Renal pelvis (tissue), 4 donors: Measurements from ENCODE around the gene UST. TPM values are rescaled to one million over a fixed set of nuclear protein-coding genes. Genes with fewer than 3 reads are reported as not detected.
"Not testable (repeated sequence)": the region's sequence is repeated elsewhere in the genome, so short reads cannot be mapped to it uniquely, and the experiment has no call there.

Experiments
- DNase-seq: peaks from one replicate; pipeline ENCODE4 v3.0.0-alpha.2; 2013
- polyA plus RNA-seq, 3 donors: library from polyadenylated mRNA; unstranded; fragments of 120-200 nt; gene quantifications; one replicate each; pipeline ENCODE4 v1.2.1, GENCODE V29; 2013; ENCODE audit not compliant: insufficient read length in 3 of 3

The UST gene
- polyA plus RNA-seq, 3 donors, result 8.2 to 11.3 (median 10.9) TPM

DNA sequence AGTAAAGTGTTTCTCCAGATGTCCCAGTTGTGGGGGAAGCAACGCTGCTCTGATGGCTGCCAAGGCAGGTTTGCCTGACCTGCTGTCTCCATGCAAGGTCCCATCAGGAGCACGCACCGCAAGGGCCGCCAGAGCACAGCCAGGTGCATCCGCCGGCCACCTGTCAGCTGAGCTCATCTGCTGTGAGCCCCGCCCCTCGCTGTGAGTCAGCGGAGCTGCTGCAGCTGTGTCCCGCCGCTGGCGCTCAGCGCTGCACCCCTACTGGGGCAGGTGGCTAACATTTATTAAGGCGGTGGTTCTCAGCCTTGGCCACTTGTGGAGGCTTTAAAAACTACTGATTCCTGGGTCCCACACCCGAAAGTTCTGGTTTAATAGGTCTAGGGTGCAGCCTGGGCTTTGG lies 225.7 kb downstream of the UST start:
- peak; percentile 53 for DNase-seq

DNA sequence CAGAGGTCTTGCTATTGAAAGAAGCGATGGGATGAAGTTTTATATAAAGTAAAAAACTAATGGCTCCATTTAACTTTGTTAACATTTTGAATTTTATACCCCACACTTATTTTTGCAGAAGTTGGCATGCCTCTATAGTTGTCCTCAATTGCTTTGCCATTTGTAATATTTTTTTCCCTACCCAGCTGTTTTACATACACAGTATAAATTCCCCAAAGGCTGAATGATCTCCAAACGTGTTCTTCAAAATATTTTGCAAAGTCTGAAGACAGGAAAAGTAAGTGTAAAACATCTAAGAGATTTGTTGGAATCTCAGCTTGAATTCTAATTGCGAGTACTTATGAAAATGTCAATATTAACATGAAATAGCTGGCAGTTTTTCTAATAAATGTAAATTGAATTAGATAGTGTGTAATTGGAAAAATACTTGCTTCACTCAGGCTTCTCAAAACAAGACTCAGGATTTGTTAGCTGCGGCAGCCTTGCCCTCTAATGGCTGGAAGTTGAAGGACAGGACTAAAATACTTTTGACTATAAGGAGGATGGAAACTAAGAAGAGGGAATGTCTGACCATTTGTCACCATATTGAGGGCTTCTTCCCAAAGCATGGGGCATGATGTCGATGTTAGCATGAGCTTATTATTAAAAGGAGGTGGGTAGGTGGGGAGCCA lies 226.8 kb downstream of the UST start:
- peak; percentile 22 for DNase-seq

DNA sequence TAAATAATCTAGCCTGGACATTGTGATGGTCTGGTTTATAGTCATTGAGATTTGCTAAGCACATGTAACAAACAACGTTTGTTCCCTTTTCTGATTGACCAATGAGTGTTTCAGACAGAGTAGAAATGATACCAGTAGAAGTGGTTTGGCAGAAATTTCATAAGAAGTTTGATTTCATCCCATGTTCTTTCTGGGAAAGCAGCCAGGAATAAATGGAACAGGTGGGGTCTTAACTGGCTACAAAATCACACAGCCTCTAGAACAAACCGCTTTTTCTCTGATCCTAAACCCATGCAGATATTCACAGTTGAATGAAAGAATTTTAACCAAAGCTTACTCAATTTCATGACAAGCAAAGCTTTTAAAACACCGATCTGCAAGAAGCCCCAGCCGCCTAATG lies 227.5 kb downstream of the UST start:
- no peak for DNase-seq

DNA sequence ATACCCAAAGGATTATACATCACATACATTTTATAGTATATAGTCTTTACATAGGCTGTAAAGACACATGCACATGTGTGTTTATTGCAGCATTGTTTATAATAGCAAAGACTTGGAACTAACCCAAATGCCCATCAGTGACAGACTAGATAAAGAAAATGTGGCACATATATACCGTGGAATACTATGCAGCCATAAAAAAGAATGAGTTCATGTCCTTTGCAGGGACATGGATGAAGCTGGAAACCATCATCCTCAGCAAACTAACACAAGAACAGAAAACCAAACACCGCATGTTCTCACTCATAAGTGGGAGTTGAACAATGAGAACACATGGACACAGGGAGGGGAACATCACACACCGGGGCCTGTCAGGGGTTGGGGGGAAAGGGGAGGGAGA lies 231.5 kb downstream of the UST start:
- DNase-seq, result not testable (repeated sequence)

DNA sequence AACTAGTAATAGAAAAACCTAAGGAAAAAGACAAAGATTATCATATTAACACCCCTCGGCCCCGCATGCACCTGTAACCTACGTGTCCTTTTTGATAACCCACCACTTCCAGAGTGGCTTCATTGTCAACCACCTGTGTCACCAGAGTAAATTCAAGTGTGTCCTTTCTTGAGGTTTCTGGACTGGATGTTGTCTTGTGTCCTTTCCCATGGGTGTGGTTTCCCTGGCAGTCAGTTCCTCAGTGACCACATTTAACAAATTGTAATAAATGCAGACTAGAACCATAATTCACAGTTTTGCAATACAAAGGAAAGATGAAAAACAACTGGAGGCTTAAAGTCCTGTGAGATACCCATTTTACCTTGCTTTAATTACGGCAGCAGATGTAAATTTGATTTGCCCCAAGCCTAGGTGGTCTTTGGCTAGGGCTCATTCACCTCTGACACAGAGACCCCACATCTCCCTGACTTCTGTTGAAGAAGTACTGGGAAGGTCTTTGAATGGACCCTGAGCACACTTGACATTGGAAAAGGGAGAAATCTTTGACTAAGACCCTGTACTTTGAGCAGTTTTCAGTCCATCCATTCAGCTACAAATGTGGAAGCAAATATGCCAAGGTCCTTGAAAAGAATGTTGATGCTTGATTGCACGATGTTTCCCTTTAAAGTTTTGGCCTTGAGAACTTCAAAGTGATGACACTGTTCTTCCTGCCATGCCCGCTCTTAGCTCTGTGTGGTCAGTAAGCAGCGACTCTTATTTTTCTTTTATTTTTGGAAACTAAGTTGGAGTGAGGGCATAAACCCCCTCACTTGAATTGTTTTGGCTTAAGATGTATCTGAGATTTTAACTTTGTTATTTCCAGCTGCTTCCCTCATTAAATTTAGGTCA lies 232.4 kb downstream of the UST start:
- no peak for DNase-seq

DNA sequence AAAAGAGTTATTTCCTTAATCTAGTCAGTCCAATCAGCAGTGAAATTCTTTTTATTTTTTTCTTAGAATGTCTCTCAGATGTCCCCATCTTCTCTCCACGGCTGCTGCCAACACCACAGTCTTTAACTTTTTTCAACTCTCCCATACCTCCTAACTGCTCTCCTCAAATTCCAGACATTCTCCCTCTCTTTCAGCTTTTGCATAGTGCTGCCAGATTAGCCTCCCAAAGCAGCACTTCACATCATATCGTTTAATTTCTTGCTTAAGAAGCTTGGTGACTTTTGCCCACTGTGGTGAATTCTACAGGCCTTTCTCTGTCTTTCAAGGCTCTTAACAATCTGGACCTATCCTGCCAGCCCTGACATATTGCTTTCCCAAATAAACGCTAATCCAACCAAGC lies 233.4 kb downstream of the UST start:
- no peak for DNase-seq

DNA sequence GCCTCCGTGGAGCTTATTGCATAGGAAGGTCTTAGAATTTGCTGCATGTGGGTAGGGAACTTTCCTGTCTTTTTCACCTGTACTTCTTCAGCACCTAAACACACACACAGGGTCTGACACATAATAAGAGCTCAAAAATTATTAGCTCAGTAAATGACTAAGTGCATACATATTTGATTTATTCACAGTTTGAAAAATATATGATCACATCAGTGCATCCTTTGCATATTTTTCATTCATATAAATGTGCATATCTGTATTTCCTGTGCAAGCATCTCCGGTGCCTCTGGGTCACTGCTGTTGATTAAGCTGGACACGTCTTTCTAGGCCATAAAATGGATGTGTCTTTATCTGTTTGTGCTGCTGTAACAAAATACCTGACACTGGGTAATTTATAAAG lies 234.7 kb downstream of the UST start:
- DNase-seq, result no peak

DNA sequence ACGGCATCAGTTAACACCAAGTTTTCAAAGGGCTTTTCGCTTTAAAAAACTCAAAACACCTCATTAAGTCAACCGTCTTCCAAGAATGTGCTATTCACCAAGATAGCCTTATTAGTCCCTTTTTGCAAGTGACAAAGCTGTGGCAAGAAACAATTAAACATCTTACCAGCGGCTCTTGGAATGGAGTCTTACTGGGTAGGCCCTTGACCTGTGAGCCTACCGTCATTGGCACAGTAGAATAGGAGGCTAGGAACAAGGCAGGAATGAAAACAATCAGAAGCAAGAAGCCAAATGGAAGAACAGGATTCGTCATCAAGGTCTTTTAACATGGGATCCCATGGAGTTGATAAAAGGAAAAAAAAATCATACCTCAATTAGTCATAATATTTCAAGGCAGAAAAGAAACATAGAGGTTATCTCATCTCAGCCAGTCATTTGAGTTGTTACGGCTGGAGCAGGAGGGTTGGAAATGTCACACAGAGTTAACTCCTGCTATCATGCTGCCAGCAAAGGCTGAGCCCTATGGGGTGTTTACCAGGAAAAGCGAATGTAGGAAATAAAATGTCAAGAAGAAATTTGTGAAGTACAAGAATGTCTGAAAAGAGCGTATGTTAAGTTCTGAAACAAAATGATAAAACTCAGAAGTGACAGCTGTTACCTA lies 236.4 kb downstream of the UST start:
- no peak for DNase-seq

DNA sequence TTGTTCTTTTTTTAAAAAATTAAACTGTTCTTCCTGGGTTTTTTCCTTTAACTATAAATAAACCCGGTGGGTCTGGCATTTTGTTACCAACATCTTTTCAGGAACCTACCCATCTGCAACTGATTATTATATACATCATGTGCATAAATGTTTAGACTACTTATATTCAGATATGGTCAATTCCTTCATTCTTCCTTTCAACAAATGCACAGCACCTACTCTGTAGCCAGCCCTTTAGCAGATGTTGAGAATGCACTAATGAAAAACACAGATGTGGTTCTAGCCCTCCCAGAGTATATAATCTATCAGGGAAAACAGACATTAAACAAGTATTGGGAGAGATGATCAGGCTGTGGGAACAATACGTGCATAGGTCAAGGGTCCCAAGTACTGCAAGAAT lies 237.1 kb downstream of the UST start:
- DNase-seq, result no peak

DNA sequence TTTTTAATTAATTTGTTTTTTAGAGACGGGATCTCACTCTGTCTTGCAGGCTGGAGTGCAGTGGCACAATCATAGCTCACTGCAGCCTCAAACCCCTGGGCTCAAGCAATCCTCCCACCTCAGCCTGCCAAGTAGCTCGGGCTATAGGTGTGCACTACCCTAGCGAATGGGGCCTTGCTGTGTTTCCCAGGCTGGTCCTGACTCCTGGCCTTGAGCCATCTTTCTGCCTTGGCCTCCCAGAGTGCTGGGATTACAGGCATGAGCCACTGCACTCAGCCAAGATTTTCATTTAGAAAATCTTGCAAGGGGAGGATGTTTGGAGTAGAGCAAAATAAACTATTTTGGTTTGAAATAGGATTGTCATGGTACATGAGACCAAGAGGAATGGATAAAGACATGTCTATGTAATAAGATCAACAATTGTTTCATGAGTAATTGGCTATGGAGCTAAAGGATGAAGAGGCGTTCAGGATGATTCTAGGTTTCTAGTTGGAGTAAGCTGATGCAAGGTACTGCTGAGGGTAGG lies 237.8 kb downstream of the UST start:
- no peak for DNase-seq

DNA sequence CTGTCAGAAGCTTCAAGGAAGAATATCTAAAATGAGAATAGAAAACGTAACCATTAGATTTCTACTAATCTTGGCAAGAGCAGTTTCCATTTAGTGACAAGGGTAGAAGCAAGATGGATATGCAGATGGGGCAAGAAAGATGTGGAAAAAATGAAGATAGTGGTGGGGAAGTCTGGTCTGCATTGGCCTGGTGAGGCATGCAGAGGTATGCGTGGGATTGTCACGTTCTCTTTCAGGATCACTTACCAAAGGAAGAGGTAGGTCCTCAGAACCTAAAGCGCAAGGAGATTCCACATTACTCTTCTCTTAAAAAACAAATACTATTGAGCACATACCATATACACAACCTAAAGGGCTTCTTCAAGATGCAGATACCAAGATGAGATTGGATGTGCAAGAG lies 238.7 kb downstream of the UST start:
- no peak for DNase-seq

DNA sequence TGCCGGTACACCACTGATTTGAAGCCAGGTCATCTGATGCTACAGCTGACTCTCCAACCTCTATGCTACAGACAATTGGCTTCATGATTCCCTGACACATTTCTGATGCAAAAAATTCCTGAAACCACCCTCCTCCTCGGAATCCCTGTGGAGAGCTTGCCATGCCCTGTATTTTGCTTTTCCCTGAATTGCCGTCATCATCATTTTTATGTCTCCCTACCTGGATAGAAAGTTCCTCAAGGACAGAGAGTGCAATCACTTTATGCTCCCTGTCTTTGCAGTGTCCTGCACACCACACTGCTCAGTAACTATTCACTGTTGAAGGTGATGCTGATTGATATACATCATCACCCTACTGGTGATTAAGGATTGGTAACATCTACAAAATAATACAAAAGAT lies 239.8 kb downstream of the UST start:
- no peak for DNase-seq

DNA sequence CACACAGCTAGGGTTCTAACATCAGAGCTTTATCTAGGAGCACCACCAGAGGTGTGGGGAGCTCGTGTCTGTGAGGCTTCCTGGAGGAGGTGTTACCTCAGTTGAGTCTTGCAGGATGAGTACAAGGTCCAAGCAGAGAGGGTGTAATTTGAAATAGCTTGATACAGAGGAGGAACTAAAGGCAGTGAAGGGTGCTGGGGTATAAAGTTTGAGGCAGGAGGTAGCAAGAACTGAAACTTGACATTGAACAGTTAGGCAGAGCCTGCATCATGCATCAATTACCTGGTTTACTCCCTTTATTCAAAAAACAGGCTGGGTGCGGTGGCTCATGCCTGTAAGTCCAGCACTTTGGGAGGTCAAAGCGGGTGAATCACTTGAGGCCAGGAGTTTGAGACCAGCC lies 241.2 kb downstream of the UST start:
- no peak for DNase-seq

DNA sequence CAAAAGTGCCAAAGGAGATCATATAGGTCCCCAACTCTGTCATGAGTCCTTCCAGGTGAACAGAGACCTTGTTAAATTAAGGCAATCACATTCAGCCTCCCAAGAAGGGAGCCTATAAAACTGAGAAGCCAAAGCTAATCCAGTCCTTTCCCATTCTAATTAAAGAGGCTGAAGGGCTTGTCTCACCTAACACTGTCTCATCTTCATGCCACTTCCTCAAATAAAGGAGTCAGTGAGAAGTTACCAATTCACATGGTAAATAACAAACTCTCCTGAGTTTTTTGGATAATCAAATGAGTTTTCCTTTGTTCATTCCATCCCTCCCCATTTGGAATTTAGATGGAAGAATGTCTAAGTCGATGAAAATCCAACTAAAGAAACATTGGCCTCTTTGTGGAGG lies 242.8 kb downstream of the UST start:
- no peak for DNase-seq

DNA sequence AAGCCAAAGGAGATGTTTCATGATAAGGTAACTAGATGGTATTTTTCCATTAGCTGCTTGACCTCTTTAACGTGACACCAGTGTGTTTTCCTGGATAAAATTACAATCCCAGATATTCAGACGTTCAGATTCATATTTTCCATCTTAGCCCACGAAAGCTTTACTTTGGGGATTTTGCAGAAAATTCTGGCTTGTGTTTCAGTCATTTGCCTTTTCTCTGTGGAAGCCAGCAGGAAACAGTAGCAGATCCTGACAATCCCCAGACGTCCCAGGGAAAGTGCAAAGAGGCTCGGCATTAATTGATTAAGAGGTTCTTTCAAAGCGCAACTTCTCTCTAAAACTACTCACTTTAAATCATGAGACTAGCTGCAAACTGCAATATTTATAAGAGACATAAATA lies 243.6 kb downstream of the UST start:
- DNase-seq, result no peak

DNA sequence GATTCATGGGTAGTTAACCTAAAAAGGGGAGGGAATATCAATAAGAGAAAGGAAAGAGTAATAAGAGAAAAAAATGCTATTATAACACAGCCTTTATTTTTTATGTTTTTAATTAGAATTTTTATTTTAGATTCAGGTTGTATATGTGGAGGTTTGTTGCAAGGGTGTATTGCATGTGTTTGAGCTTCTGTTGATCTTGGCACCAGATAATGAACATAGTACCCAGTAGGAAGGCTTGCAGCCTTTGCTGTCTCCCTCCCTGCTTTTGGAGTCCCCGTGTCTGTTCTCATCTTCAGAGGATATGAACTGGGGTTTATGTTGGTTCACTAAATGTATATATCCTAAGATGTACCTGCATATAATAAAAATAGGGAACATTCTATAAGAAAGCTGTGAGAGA lies 250.0 kb downstream of the UST start:
- DNase-seq, result no peak

DNA sequence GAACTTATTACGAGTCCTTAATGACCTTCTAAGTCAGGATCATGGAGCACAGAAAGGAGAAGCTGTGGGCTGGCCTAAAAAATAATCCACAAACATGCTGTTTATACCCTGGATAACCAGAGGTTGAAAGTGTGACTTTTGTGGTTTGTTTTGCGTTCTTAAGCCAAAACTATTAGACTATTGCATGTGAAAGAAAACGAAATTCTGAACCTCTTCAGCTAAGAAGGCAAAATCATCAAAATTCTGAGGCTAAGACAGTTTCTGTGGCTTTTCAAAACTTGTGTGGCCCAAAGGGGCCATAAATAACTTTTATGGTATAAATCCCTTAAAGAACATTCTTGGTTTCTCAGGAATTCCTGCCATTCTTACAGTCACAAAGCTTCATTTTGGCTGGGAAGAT lies 251.0 kb downstream of the UST start:
- DNase-seq, result peak; percentile 52

DNA sequence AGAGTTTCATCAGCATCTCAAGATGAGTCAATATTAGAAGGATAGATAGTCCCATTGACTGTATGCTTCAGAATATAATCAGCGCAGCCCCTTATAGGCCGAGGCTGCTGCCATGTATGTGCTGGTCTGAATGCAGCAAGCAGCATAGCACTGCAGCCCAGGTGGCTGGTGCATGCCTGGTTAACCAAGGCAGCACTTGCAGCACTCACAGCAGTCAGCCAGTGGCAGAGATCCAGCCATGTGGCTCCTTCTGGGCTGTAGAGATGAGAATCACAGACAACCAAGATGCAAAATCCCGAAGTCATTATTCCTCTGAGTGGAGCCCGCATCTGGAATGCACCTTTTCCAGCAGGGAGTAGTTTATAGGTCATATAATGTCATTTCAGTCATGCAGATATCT lies 251.9 kb downstream of the UST start:
- no peak for DNase-seq

DNA sequence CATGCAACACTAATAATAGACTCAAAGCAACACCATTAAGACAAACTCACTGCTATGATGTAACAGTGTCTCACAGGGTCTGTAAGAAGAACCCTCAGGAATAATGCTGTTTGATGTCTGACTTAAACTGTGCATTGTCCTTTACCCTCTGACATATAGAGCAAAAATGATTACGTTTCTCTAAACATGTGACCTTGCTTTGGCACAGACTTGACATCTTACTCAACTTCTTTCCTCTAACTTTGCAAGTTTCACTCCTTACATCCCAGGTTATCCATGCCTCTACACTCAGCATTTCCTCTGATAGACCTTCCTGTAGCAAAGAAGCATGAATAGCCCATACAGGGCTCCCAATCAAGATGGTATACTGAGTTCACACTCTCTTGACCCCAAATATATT lies 252.7 kb downstream of the UST start:
- no peak for DNase-seq

DNA sequence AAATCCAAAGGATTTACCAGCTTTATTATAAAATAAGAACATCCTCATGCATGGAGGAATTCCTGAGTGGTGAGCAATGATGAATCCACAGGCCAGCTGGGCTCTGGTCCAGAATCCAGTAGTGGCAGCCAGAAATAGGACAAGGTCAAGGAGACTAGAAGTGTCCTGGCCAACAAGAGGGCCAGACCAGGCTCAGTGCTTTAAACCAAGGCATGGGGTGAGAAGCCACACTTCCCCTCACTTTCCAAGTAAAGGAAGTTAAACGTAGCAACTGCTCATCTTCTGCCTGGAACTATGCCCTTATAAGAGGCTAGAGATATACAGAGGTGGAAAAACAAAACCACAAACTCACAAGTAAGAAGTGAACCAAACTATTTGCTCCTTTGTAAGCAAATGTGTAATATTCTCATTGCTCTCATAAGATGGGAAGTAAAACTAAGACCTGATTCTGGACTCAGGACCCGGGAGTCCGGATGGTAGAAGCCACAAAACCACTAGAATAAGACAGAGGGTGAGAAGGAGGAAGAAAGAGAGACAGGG lies 253.2 kb downstream of the UST start:
- DNase-seq, result no peak

DNA sequence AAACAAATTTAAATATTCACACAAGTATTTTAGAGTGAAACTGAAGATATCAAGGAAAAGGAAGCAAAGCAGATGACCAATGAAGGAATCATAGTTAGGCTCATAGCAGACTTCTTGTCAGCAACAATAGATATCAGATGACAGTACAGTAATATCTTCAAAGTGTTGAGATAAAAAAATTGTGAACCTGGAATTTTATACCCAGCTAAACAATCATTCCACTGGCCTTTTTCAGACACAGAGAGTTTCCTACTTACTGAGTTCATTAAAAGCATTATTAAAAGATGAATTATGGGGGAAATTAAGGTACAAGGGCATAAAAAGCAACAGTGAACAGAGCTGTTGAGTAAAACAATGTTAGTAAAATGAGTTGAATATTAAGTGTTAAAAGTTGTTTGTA lies 254.6 kb downstream of the UST start:
- DNase-seq, result no peak

DNA sequence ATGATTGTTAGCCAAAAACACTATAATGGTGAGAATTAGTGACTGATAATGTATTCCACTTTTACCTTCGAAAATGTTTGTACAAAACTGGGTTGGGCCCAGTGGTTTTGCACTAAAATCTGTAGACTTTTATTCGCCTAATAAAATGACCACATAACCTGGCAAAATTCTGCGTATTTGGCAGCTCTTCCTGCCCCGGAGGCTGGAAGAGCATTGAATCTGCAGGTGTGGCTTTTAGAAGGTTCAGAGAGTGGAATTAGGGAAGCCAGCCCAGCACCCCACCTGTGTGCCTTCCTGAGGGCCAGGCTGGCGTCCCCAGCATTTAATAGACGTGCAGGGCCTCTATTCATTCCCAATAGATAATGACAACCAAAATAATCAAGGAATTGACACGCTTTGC lies 256.7 kb downstream of the UST start:
- no peak for DNase-seq

DNA sequence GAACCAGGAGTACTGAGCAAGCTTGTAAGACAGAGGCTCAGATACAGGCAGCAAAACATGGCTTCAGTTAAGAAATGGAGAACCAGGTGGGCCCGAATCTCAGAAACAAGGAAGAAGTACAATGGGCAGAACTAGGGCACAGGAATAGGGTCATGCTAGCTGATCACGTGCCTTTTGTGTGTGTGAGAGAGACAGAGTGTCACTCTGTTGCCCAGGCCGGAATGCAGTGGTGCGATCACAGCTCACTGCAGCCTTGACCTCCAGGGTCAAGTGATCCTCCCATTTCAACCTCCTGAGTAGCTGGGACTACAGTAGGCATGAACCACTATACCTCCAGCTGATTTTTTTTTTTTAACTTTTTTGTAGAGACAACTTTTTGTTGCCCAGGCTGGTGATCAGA lies 257.8 kb downstream of the UST start:
- DNase-seq, result no peak
